Liver (tissue), 9 donors: ENCODE results near the gene PMCH. TPM values are rescaled to one million over a fixed set of nuclear protein-coding genes. Genes with fewer than 3 reads are reported as not detected.

Experiments
- DNase-seq: peaks from one replicate; pipeline ENCODE4 v3.0.0-alpha.2; 2017; ENCODE audit warnings: low spot score
- H3K27ac ChIP-seq, 2 donors: one replicate each; pipeline ENCODE4 v1.7.0; 2013; ENCODE audit warnings: inconsistent platforms in 2 of 2, low read length in 2 of 2, control low read depth in 1 of 2, low read depth in 1 of 2, mild to moderate bottlenecking in 1 of 2
- H3K27me3 ChIP-seq, 4 donors: one replicate each; pipeline versions ENCODE4 v1.6.1 to v1.7.0; 2013; ENCODE audit warnings: low read length in 3 of 4, inconsistent platforms in 1 of 4, mild to moderate bottlenecking in 1 of 4, moderate library complexity in 1 of 4; ENCODE audit not compliant: control insufficient read depth in 4 of 4, insufficient read depth in 4 of 4
- H3K36me3 ChIP-seq, 4 donors: one replicate each; pipeline versions ENCODE4 v1.6.1 to v1.7.0; 2013; ENCODE audit warnings: low read length in 3 of 4, mild to moderate bottlenecking in 3 of 4, low read depth in 1 of 4, moderate library complexity in 1 of 4; ENCODE audit not compliant: control insufficient read depth in 4 of 4, insufficient read depth in 3 of 4
- H3K4me1 ChIP-seq, 4 donors: one replicate each; pipeline versions ENCODE4 v1.6.1 to v1.7.0; 2013; ENCODE audit warnings: low read length in 3 of 4, mild to moderate bottlenecking in 3 of 4, moderate library complexity in 1 of 4; ENCODE audit not compliant: control insufficient read depth in 4 of 4, insufficient read depth in 4 of 4
- H3K4me3 ChIP-seq, 3 donors: one replicate each; pipeline versions ENCODE4 v1.6.1 to v1.7.0; 2013; ENCODE audit warnings: low read length in 3 of 3, control low read depth in 1 of 3, low read depth in 1 of 3, mild to moderate bottlenecking in 1 of 3
- H3K9ac ChIP-seq, 2 donors: one replicate each; pipeline ENCODE4 v1.7.0; 2013; ENCODE audit warnings: low read length in 2 of 2, mild to moderate bottlenecking in 2 of 2, moderate library complexity in 2 of 2, control low read depth in 1 of 2, low read depth in 1 of 2
- H3K9me3 ChIP-seq, 4 donors: one replicate each; pipeline versions ENCODE4 v1.6.1 to v1.7.0; 2013; ENCODE audit warnings: low read length in 3 of 4; ENCODE audit not compliant: control insufficient read depth in 4 of 4
- FOXA1 ChIP-seq: IDR thresholded peaks from 2 replicates; pipeline ENCODE4 v1.6.1; 2016; ENCODE audit warnings: antibody characterized with exemption
- FOXA2 ChIP-seq: IDR thresholded peaks from 2 replicates; pipeline ENCODE4 v1.6.1; 2016; ENCODE audit warnings: antibody characterized with exemption
- GABPA ChIP-seq, 2 donors: IDR thresholded peaks in 1 of 2; conservative IDR thresholded peaks in 1 of 2; 2 replicates each; pipeline ENCODE4 v1.6.1; 2016; ENCODE audit warnings: antibody characterized with exemption in 2 of 2, mild to moderate bottlenecking in 1 of 2, moderate library complexity in 1 of 2
- HNF4A ChIP-seq, 2 donors: conservative IDR thresholded peaks; 2 replicates each; pipeline ENCODE4 v1.6.1; 2016; ENCODE audit warnings: antibody characterized with exemption in 2 of 2, mild to moderate bottlenecking in 2 of 2
- HNF4G ChIP-seq: IDR thresholded peaks from 2 replicates; pipeline ENCODE4 v1.6.1; 2016; ENCODE audit warnings: antibody characterized with exemption
- JUND ChIP-seq, 2 donors: IDR thresholded peaks; 2 replicates each; pipeline ENCODE4 v1.6.1; 2016; ENCODE audit warnings: antibody characterized with exemption in 2 of 2
- NR2F2 ChIP-seq: IDR thresholded peaks from 2 replicates; pipeline ENCODE4 v1.6.1; 2016; ENCODE audit warnings: antibody characterized with exemption
- RAD21 ChIP-seq, 2 donors: IDR thresholded peaks; 2 replicates each; pipeline ENCODE4 v1.6.1; 2016; ENCODE audit warnings: antibody characterized with exemption in 2 of 2, mild to moderate bottlenecking in 2 of 2
- RXRA ChIP-seq, 2 donors: IDR thresholded peaks; 2 replicates each; pipeline ENCODE4 v1.6.1; 2017 to 2018; ENCODE audit warnings: antibody characterized with exemption in 2 of 2, mild to moderate bottlenecking in 1 of 2
- SP1 ChIP-seq: IDR thresholded peaks from 2 replicates; pipeline ENCODE4 v1.6.1; 2018; ENCODE audit warnings: antibody characterized with exemption, mild to moderate bottlenecking
- TAF1 ChIP-seq: conservative IDR thresholded peaks from 2 replicates; pipeline ENCODE4 v1.6.1; 2016; ENCODE audit warnings: antibody characterized with exemption, mild to moderate bottlenecking
- YY1 ChIP-seq: IDR thresholded peaks from 2 replicates; pipeline ENCODE4 v1.6.1; 2016; ENCODE audit warnings: antibody characterized with exemption, mild to moderate bottlenecking
- WGBS: extraction: QIAGEN DNeasy Blood & Tissue Kit; methylation state at CpG from one replicate; pipeline ENCODE4 v1.1.7; 2013; 5-methylcytosine and 5-hydroxymethylcytosine counted together
- polyA plus RNA-seq, 2 donors: library from polyadenylated mRNA; stranded (reverse) in 1 of 2; unstranded in 1 of 2; fragments of 200-250 nt in 1 of 2; fragments of >200 nt in 1 of 2; fragmentation: Nextera tagmentation in 1 of 2; extraction: Ambion mirVana in 1 of 2; gene quantifications; one replicate each; pipeline versions ENCODE4 v1.2.1 to v1.2.3, GENCODE V29; 2013 to 2015
- total RNA-seq, 2 donors: library from RNA; depleted of rRNA; stranded (reverse); fragments of >200 nt; gene quantifications; one replicate each; pipeline ENCODE4 v1.2.3, GENCODE V29; 2014
- TF ChIP-seq, protein P1 (sequence below): IDR thresholded peaks from 2 replicates; pipeline ENCODE4 v1.6.1; 2016; ENCODE audit warnings: antibody characterized with exemption, mild to moderate bottlenecking
- TF ChIP-seq, protein P2 (sequence below): fragments of 150-350 bp; IDR thresholded peaks from 2 replicates; pipeline ENCODE4 v1.5.1; 2017; ENCODE audit warnings: improper control_type of control experiment, low read depth, low read length; ENCODE audit not compliant: missing input control
- donor health status: healthy.
- donor health status: healthy.
- donor health status: healthy.
- donor health status: healthy.
- donor health status: healthy.

Gene PMCH
- total and polyA plus RNA-seq, 4 donors, result not detected

DNA sequence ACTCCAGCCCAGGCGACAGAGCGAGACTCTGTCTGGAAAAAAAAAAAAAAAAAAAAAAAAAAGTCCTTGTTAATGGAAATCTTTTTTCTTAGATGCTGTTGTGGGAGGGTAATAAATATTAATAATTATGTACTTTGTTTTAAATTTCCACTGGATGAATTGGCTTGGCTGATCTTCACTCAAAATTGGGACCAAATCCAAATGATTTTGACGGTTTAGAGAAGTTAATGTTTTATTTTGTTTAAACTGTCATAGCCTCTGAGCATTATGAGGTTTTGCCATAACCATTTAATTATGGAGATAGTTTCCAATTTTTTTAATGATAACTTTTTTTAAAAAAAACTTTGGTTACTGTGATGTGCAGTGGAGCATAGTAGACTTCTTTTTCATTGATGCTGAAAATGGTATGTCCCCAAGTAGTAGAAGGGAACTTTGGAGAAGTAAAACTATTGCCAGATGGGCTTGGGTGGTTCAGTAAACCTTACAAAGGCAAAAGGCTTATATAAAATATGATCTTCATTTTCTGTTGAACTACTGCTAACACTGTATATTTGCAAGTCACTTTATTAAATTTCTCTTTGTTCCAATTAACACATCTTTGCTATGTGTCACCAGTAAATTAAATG, 3.9 kb upstream of the PMCH start:
- WGBS, result 81% methylated on average over 3 of the region's 3 CpGs
- DNase-seq, result no peak
- H3K9ac ChIP-seq, result no peak overlapping the region
- H3K27me3 ChIP-seq, result no peaks in the 10 kb centered on the region
- no peak overlapping the region for H3K4me3 ChIP-seq
- no peaks in the 10 kb centered on the region for H3K36me3 ChIP-seq
- no peak for TF ChIP-seq YY1
- TF ChIP-seq FOXA2, result no peak
- H3K4me1 ChIP-seq, result no peaks in the 10 kb centered on the region
- no peaks in the 10 kb centered on the region for H3K9me3 ChIP-seq
- H3K27ac ChIP-seq, result no peak overlapping the region

DNA sequence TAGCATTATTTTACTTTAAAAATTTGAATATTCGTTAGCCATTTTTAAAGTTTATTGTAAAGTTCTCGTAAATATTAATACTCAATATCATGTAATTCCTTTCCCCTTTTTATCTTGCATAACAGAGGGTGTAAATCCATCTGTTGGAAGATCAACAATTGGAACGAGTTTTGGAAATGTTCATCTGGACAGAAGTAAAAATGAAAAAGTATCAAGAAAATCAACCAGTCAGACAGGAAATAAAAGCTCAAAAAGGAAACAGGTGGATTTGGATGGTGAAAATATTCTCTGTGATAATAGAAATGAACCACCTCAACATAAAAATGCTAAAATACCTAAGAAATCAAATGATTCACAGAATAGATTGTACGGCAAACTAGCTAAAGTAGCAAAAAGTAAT, 1.8 kb downstream of the PMCH start:
- no peak for TF ChIP-seq SP1
- TF ChIP-seq RAD21 (IDR thresholded peaks at IDR 0.05), result no peak
- 95% methylated on average over 4 of the region's 4 CpGs for WGBS

DNA sequence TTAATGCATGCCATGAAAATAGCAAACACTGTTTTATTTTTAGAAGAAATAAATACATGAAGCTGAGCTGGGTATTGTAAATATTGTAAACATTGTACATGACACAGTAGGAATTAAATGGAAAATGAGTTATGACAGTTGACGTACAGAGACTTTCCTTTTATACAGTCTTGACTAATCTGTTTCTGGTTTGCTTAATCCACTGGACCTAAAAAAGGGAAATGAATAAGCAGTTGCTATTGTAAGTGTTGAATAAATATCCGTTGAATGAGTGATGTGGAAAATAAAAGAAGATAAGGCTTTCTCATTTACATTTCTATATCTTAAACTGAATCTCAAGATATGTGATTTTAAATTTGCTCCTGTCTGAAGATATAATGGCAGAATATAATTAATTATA, 15.0 kb downstream of the PMCH start:
- DNase-seq, result no peak
- no peaks in the 10 kb centered on the region for H3K36me3 ChIP-seq
- no peak overlapping the region for H3K9ac ChIP-seq
- H3K4me3 ChIP-seq, result no peak overlapping the region
- no peak overlapping the region for H3K27ac ChIP-seq
- TF ChIP-seq NR2F2, result no peak
- no peaks in the 10 kb centered on the region for H3K9me3 ChIP-seq
- no peaks in the 10 kb centered on the region for H3K4me1 ChIP-seq
- no peaks in the 10 kb centered on the region for H3K27me3 ChIP-seq
- WGBS, result 71% methylated on average over 2 of the region's 2 CpGs

More for the DNA sequence above, 1.8 kb downstream of the PMCH start:
- Histone ChIP-seq H3K9ac (no peak overlapping the region), H3K4me1 (no peaks in the 10 kb centered on the region), H3K27ac (no peak overlapping the region), H3K27me3 (no peaks in the 10 kb centered on the region), H3K36me3 (no peaks in the 10 kb centered on the region), H3K4me3 (no peak overlapping the region), H3K9me3 (no peaks in the 10 kb centered on the region)
- DNase-seq, result no peak

DNA sequence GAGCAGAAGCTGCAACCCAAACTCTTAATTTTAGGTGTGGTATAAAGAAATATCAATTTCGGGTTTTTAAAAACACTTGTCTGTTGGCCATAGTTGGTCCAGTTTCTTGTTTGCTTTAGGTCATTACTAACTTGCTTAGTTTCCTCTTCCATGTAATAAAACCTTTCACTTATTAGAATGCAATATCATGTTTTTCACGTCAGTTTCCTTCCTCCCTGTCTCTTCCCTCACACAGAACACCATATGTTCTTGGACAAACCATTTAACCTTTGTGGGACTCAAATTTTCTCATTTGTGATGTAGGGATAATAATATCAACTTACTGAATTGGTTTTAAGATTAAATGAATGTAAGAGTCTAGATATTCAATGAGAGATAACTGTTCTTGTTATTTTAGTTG, 22.9 kb downstream of the PMCH start:
- TF ChIP-seq, protein P1, sequence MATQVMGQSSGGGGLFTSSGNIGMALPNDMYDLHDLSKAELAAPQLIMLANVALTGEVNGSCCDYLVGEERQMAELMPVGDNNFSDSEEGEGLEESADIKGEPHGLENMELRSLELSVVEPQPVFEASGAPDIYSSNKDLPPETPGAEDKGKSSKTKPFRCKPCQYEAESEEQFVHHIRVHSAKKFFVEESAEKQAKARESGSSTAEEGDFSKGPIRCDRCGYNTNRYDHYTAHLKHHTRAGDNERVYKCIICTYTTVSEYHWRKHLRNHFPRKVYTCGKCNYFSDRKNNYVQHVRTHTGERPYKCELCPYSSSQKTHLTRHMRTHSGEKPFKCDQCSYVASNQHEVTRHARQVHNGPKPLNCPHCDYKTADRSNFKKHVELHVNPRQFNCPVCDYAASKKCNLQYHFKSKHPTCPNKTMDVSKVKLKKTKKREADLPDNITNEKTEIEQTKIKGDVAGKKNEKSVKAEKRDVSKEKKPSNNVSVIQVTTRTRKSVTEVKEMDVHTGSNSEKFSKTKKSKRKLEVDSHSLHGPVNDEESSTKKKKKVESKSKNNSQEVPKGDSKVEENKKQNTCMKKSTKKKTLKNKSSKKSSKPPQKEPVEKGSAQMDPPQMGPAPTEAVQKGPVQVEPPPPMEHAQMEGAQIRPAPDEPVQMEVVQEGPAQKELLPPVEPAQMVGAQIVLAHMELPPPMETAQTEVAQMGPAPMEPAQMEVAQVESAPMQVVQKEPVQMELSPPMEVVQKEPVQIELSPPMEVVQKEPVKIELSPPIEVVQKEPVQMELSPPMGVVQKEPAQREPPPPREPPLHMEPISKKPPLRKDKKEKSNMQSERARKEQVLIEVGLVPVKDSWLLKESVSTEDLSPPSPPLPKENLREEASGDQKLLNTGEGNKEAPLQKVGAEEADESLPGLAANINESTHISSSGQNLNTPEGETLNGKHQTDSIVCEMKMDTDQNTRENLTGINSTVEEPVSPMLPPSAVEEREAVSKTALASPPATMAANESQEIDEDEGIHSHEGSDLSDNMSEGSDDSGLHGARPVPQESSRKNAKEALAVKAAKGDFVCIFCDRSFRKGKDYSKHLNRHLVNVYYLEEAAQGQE, result no peak
- no peak for TF ChIP-seq YY1
- TF ChIP-seq RXRA (IDR thresholded peaks at IDR 0.05), result no peak
- no peak for TF ChIP-seq JUND (IDR thresholded peaks at IDR 0.05)
- no peak for TF ChIP-seq FOXA1
- no peak for TF ChIP-seq HNF4A (conservative IDR thresholded peaks at IDR 0.05)
- no peak for TF ChIP-seq HNF4G
- no peak for TF ChIP-seq NR2F2
- TF ChIP-seq, protein P2, sequence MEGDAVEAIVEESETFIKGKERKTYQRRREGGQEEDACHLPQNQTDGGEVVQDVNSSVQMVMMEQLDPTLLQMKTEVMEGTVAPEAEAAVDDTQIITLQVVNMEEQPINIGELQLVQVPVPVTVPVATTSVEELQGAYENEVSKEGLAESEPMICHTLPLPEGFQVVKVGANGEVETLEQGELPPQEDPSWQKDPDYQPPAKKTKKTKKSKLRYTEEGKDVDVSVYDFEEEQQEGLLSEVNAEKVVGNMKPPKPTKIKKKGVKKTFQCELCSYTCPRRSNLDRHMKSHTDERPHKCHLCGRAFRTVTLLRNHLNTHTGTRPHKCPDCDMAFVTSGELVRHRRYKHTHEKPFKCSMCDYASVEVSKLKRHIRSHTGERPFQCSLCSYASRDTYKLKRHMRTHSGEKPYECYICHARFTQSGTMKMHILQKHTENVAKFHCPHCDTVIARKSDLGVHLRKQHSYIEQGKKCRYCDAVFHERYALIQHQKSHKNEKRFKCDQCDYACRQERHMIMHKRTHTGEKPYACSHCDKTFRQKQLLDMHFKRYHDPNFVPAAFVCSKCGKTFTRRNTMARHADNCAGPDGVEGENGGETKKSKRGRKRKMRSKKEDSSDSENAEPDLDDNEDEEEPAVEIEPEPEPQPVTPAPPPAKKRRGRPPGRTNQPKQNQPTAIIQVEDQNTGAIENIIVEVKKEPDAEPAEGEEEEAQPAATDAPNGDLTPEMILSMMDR, result no peak
- TF ChIP-seq TAF1, result no peak
- TF ChIP-seq SP1, result no peak
- no peak for TF ChIP-seq GABPA (IDR thresholded peaks at IDR 0.05 in 1 of 2, conservative IDR thresholded peaks at IDR 0.05 in 1 of 2)
- TF ChIP-seq FOXA2, result no peak
- TF ChIP-seq RAD21 (IDR thresholded peaks at IDR 0.05), result no peak
- H3K4me3 ChIP-seq, result no peak overlapping the region
- no peak overlapping the region for H3K9ac ChIP-seq
- no peaks in the 10 kb centered on the region for H3K4me1 ChIP-seq
- WGBS, result 86% methylated on average over 2 of the region's 2 CpGs
- H3K36me3 ChIP-seq, result no peaks in the 10 kb centered on the region
- no peak for DNase-seq
- H3K9me3 ChIP-seq, result no peaks in the 10 kb centered on the region
- H3K27ac ChIP-seq, result no peak overlapping the region
- H3K27me3 ChIP-seq, result no peaks in the 10 kb centered on the region
